ENCODE measurements around the gene NCEH1. TPM values are rescaled to one million over a fixed set of nuclear protein-coding genes. Genes with fewer than 3 reads are reported as not detected.

Gene NCEH1
- polyA plus RNA-seq, 1 of the 3 experiments (the other 2 are of a cell fraction) = 7.5 TPM

DNA sequence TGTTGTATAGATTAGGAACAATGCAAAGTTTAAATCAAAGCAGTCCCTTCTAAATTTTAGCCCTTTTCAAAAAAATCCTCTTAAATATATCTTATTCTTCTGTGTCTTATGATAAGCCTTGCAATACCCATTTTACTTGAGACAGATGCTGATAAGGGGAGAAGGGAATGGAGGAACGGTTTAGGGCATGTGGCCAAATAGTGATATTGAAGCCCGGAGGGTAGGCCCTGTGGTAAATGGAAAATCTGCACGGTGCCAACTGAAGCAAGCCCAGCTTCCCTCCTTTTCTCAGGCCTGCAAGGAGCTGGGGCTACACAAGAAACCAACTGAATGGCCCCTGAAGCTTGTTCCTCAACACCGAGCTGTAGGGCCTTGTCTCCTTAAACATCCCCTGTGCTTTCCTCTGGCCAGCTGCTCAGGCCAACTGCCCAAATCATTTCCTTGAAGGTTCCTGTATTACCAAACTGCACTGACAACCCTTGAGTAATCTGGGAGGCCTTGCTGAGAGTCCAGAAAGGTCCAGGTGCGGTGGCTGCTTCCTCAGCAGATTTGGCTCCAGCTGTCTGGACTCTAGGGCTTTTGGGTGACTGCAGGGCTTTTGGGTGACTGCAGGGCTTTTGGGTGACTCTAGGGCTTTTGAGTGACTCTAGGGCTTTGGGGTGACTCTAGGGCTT is 67.2 kb downstream of the NCEH1 start:
- no peaks in the 10 kb centered on the region for H4K20me1 ChIP-seq (ENCODE audit: insufficient read depth)
- H3K27ac ChIP-seq (ENCODE audit: low read depth in 2 of 2, low read length in 1 of 2) = no peak overlapping the region
- H3F3A ChIP-seq (replicated peaks; ENCODE audit: insufficient read depth) = peaks cover 5% of the 10 kb centered on the region
- POLR2A ChIA-PET = no interaction called here
- no peaks in the 10 kb centered on the region for H3K27me3 ChIP-seq (ENCODE audit: insufficient read depth)
- WGBS (ENCODE audit: low lambda C conversion rate) = 87% methylated on average over 5 of the region's 5 CpGs
- H3K4me2 ChIP-seq = no peak overlapping the region
- peaks cover 3 to 5% of the 10 kb centered on the region in 2 experiments; a peak in 3 of 4 replicates for H3K4me1 ChIP-seq (ENCODE audit: control insufficient read depth in 1 of 2, insufficient read depth in 2 of 2, low read depth in 1 of 2, low read length in 1 of 2)
- H3K9me2 ChIP-seq = no peaks in the 10 kb centered on the region
- no peak overlapping the region for H2AFZ ChIP-seq (ENCODE audit: low read depth)
- TF ChIP-seq TEAD4 (IDR thresholded peaks at IDR 0.05; ENCODE audit: borderline replicate concordance, insufficient read depth) = no peak
- no peak for TF ChIP-seq SIN3A (IDR thresholded peaks at IDR 0.05; ENCODE audit: borderline replicate concordance, low read depth, low read length)
- no peak for TF ChIP-seq ELF1 (IDR thresholded peaks at IDR 0.05)
- TF ChIP-seq, protein P1, sequence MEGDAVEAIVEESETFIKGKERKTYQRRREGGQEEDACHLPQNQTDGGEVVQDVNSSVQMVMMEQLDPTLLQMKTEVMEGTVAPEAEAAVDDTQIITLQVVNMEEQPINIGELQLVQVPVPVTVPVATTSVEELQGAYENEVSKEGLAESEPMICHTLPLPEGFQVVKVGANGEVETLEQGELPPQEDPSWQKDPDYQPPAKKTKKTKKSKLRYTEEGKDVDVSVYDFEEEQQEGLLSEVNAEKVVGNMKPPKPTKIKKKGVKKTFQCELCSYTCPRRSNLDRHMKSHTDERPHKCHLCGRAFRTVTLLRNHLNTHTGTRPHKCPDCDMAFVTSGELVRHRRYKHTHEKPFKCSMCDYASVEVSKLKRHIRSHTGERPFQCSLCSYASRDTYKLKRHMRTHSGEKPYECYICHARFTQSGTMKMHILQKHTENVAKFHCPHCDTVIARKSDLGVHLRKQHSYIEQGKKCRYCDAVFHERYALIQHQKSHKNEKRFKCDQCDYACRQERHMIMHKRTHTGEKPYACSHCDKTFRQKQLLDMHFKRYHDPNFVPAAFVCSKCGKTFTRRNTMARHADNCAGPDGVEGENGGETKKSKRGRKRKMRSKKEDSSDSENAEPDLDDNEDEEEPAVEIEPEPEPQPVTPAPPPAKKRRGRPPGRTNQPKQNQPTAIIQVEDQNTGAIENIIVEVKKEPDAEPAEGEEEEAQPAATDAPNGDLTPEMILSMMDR (IDR thresholded peaks at IDR 0.05) = no peak
- no peak for TF ChIP-seq NRF1 (IDR thresholded peaks at IDR 0.05; ENCODE audit: low read depth, low read length)
- TF ChIP-seq RAD21 (IDR thresholded peaks at IDR 0.05; ENCODE audit: low read length) = no peak
- TF ChIP-seq CHD2 (IDR thresholded peaks at IDR 0.05; ENCODE audit: low read length, partially characterized antibody) = no peak
- TF ChIP-seq FOSL2 (IDR thresholded peaks at IDR 0.05; ENCODE audit: borderline replicate concordance, low read depth) = no peak
- no peak for TF ChIP-seq TCF12 (IDR thresholded peaks at IDR 0.05)
- H3K79me2 ChIP-seq (ENCODE audit: insufficient read depth) = peaks cover 4% of the 10 kb centered on the region; the same call in 1 of the 2 replicates
- H3K36me3 ChIP-seq (replicated peaks in 1 of 2; ENCODE audit: control insufficient read depth in 1 of 2, insufficient read depth in 2 of 2, low read length in 1 of 2) = peaks cover 0 to 15% of the 10 kb centered on the region in 2 experiments
- H3K9ac ChIP-seq = no peak overlapping the region
- CTCF ChIA-PET = interaction anchor here (0.8 to 1.5 kb wide), 2 partner anchors 29 to 128 kb away, joined by 3 to 4 read pairs; no protein-coding TSS in a partner anchor
- no peak for DNase-seq
- H3K9me3 ChIP-seq = no peaks in the 10 kb centered on the region
- H3K4me3 ChIP-seq (ENCODE audit: low read depth in 2 of 2, low read length in 1 of 2) = no peak overlapping the region

DNA sequence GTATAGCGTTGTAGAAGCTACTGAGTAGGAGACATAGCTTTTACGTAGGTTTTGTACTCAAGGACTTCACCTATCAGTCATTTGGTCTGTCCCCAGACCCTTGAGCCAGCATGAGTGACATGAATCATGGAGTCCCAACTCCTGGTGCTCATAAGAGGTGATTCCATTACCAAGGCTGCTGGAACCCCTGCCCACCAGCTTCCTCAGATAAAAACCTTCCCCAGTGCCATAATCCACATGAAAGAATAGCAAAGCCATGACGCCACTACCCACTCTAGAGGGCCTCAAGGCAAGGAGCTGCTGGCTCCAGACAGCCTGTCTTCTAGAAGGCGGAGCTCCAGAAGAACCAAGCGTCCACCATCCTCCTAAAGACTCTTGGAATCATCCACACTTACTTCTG is 69.6 kb downstream of the NCEH1 start:
- H3K9ac ChIP-seq = no peak overlapping the region
- H3K27ac ChIP-seq (ENCODE audit: low read depth in 2 of 2, low read length in 1 of 2) = no peak overlapping the region
- no peaks in the 10 kb centered on the region for H3K9me2 ChIP-seq
- H3K4me3 ChIP-seq (ENCODE audit: low read depth in 2 of 2, low read length in 1 of 2) = no peak overlapping the region
- H3K9me3 ChIP-seq = no peaks in the 10 kb centered on the region
- peaks cover 5% of the 10 kb centered on the region for H3F3A ChIP-seq (replicated peaks; ENCODE audit: insufficient read depth)
- H4K20me1 ChIP-seq (ENCODE audit: insufficient read depth) = no peaks in the 10 kb centered on the region
- DNase-seq = no peak
- H3K4me2 ChIP-seq = no peak overlapping the region
- no peaks in the 10 kb centered on the region for H3K27me3 ChIP-seq (ENCODE audit: insufficient read depth)
- CTCF ChIA-PET = interaction anchor here (1.0 kb wide), 1 partner anchor 32 kb away, joined by 4 read pairs; no protein-coding TSS in a partner anchor
- WGBS (ENCODE audit: low lambda C conversion rate) = 96% methylated on average over 5 of the region's 5 CpGs
- no peak overlapping the region for H2AFZ ChIP-seq (ENCODE audit: low read depth)
- TF ChIP-seq POLR2AphosphoS5 (IDR thresholded peaks at IDR 0.05; ENCODE audit: low read depth, low read length) (no peak), RAD21 (IDR thresholded peaks at IDR 0.05; ENCODE audit: low read length) (no peak)
- TF ChIP-seq, protein P1 (IDR thresholded peaks at IDR 0.05) = no peak
- H3K79me2 ChIP-seq (ENCODE audit: insufficient read depth) = no peaks in the 10 kb centered on the region
- H3K4me1 ChIP-seq (ENCODE audit: control insufficient read depth in 1 of 2, insufficient read depth in 2 of 2, low read depth in 1 of 2, low read length in 1 of 2) = no peaks in the 10 kb centered on the region
- POLR2A ChIA-PET = no interaction called here
- H3K36me3 ChIP-seq (replicated peaks in 1 of 2; ENCODE audit: control insufficient read depth in 1 of 2, insufficient read depth in 2 of 2, low read length in 1 of 2) = peaks cover 0 to 17% of the 10 kb centered on the region in 2 experiments
